HL-60/S4 treated with phorbol 12-myristate 13-acetate at 8.2 ng/mL for 4 days and 3 days (cell line): ENCODE measurements around the gene AR.
"Not testable (repeated sequence)": the region's sequence is repeated elsewhere in the genome, so short reads cannot be mapped to it uniquely, and the experiment has no call there.

Experiments
- in situ Hi-C: fragments of 300-500 bp; cut with MboI; formaldehyde crosslinking; loops from 2 replicates; pipeline ENCODE4 v1.15.0; 2022; ENCODE audit warnings: low sequenced_read_pairs

The AR gene

DNA sequence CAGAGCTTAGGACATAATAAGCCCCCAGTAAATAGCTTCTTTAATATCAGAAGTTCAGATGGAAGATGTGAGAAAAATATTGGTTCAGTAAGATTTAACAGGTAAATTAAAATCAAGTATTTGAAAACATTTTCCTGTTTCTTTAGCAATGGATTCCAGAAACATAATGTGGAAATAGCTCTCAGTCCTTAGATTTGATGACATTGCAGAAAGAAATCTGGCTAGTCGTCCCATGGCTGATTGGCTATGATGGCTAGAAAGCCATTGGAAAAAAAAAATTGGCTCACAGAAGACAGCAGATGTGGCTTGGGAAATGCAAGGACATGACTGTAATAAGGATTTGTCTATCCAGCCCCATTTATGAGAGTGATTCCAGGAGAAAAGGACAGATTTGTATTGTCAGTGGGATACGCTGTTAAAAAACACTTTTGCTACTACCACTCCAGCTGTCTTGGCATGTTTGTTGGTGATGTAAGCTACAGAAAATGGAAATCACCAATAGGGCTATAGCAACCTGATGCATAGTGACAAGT, 78.3 kb downstream of the AR start:
- in situ Hi-C loops = no loop called here

DNA sequence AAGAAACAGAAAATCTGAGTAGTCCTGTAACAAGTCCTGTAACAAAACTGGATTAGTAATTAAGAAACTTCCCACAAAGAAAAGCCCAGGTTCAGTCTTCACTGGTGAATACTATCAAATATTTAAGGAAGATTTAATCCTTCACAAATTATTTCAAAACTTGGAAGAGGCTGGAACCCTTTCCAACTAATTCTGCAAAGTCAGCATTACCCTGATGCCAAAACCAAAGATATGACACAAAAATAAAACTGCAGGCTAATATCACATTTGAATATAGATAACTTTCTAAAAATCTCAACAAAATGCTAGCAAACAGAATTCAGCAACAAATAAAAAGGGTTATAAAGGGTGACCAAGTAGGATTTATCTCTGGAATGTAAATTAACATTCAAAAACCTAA, 80.5 kb downstream of the AR start:
- in situ Hi-C loops = no loop called here

DNA sequence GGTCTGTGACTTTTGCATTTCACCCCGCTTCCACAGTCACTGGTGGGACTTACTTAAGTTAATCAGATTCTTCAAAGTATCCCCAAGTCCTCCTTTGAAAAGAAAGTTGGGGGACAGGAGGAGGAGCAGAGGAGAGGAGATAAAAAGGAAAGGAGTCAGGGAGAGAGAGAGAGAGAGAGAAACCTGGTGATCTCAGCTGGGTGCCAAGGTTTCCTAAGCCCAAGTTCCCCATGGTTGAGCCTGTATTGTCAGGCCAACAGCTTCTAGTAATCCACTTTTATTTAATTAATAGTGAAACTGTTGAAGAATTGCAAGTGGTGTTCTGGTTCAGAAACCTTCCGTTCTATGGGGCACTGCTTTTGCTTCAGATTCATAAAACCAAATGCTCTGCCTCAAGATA, 91.6 kb downstream of the AR start:
- in situ Hi-C loops = no loop called here

DNA sequence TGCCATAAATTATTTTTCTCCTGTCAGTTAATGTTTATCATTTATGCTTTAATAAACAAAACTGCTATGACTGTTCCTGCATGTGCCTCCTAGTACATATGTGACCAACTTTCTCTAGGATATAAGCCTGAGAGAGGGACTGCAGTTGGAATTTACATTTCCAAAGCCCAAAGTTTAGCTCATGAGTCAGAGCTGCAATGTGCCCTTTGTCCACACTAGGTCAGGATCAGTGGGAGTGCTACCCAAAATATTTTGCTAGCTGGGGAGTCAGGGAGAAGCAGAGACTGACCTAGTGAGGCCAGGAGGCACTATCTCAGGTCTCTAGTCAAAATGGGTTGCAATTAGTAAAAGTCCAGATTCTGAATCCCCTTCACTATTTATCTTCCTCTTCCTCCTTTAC, 92.7 kb downstream of the AR start:
- in situ Hi-C loops = no loop called here

DNA sequence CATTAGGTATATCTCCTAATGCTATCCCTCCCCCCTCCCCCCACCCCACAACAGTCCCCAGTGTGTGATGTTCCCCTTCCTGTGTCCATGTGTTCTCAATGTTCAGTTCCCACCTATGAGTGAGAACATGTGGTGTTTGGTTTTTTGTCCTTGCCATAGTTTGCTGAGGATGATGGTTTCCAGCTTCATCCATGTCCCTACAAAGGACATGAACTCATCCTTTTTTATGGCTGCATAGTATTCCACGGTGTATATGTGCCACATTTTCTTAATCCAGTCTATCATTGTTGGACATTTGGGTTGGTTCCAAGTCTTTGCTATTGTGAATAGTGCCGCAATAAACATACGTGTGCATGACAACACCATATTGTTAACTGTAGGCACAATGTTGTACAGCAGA, 93.5 kb downstream of the AR start:
- in situ Hi-C loops = not testable (repeated sequence)

DNA sequence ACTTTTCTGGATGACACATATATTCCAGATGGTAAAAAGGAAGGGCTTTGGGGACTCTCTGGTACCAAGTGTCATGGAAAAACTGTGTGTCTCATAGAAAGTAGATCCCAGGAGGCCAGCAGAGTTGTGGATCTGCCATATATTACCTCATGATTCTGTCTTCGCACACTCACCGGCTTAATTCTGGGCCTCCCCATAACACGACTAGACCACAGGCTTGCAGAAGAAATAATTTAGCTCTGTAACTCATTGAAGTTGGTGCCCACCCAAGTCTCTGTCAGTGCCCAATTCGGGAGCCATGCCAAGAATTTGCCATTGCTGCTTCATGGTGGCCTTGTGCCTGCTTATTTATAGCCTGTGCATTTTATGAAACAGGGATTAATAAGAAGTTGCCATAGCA, 104.5 kb downstream of the AR start:
- in situ Hi-C loops = no loop called here

DNA sequence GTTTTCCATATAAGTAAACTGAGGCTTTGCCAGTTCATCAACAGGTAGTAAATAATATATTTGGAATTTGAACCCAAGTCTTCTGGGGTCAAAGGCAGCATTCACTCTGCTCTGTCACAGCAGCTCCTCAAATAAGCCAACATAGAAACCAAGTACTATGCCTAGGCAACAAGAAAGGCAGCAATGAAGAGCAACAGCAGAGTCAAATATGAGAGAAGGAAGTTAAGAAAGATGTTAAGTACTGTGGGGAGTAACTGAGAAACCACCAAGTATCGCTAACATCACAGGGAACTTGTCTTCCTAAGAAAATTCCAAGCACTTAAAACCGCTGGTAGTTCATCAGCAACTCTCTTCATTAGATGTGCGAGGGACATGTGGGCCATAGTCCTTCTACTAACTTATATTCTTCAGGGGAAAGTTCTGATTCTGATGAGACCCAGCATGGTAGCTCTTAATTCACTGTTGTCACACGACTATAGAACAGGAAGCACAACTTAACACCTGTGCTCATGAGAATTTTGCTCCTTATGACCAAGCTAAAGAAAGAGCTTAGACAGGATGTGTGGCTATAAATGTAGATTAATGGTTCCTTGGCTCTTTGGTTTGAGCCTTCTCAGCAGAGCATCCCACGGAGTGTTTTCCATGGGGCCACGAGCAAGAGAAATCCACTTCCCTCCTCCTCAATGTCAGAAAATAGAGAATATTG, 107.8 kb downstream of the AR start:
- in situ Hi-C loops = no loop called here

DNA sequence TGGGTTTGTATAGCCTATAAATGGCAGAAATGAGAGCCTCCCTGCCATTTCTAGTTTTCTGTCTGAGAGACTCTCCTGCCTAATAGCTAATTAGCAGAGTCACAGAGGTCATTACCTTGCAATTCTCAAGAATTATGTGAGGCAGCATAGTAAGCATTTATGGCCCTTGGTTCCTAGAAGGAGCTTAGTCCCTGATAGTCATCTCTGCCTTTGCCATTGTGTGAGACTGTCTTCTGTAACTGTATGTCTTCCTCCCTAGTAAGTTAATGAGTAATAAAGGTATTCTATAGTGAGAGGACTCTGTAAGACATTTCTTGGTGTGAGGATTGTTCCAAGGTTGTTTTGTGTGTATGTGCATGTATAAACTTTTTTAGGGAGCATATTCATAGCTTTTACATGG, 108.7 kb downstream of the AR start:
- in situ Hi-C loops = no loop called here

DNA sequence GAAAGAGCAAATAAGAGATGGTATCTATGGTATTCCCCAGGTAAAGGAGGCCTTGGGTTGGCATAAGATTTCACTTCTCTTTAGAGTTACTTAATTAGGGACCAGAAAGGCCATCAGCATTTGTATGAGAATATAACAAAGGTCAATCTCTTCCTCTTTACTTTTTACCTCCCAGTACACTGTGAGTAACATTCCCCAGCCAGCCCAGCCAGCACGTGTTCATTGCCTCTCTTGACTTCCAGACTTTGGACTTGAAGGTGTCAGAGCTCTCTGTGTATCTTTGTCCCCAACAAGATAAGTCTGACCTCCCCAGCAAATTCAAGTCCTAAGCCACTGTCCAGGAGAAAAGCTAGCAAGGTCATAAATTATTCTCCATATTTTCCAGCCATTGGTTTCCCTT, 110.5 kb downstream of the AR start:
- in situ Hi-C loops = no loop called here

DNA sequence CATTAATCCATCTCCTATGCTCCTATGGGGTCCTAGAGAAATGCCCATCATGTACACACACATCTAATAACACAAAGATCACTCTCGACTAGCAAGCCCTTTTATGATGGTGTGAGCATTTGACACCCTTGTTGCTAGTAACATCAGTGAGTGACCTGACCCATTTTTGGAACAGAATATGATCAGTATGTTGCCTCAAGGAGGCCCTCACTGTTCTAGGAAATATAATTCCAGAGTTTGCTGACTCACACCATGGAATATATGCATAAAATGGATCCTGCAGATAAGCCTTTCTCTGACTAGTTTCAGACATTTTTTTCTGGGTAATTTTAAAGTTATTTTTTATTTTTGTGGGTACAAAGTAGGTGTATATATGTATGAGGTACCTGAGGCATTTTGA, 121.8 kb downstream of the AR start:
- in situ Hi-C loops = no loop called here

DNA sequence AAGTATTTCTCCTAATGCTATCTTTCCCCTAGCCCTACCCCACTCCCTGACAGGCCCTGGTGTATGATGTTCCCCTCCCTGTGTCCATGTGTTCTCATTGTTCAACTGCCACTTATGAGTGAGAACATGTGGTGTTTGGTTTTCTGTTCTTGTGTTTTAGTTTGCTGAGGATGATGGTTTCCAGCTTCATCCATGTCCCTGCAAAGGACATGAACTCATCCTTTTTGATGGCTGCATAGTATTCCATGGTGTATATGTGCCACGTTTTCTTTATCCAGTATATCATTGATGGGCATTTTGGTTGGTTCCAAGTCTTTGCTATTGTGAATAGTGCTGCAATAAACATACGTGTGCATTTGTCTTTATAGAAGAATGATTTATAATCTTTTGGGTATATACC, 126.9 kb downstream of the AR start:
- in situ Hi-C loops = not testable (repeated sequence)

DNA sequence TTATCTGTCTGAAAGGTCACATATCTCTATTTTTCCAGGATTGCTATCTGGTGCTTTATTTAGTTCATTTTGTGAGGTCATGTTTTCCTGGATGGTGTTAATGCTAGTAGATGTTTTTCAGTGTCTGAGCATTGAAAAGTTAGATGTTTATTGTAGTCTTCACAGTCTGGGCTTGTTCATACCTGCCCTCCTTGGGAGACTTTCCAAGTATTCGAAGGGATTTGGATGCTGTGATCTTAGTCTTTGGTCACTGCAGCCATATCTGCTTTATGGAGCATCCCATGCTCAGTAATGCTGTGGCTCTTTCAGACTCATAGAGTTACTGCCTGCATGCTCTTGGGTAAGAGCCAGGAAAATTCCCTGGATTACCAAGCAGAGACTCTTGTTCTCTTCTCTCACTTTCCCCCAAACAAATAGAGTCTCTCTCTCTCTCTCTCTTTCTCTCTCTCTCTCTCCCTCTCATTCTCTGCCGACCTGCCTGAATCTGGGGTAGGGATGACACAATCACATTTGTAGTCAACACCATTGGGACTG, 130.0 kb downstream of the AR start:
- in situ Hi-C loops = no loop called here

DNA sequence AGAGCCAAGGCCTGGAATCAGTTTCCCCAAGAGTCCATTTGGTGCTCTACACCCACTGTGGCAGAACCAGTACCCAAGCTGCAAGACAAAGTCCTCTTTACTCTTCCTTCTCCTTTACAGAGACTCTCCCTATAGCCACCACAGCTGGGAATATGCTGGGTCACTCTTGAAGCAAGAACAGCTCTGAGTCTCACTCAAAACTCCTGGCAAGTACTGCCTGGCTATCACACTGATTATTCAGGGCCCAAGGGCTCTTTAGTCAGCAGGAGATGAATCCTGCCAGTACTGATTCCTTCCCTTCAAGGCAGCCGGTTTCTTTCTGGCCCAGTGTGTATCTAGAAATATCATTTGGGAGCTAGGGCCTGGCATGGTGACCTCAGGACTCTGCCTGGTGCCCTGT, 130.9 kb downstream of the AR start:
- in situ Hi-C loops = no loop called here

DNA sequence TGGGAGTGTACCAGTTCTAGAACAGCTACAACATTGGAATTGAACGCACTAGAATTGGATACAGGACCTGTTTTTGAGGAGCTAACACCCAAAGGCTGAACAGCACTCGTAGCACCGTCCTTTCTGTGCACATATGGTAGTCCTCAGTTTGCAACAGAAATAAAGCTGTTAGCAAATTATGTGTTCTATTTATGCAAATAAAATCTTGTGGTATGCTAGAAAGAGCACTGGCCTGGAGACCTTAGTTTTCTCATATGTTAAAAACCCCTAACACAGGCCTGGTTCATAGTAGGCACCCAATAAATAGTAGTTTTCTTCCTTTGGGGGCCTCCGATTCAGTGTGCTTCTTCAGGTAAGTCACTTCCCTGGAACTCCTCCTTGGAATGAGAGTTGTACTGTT, 140.3 kb downstream of the AR start:
- in situ Hi-C loops = no loop called here

DNA sequence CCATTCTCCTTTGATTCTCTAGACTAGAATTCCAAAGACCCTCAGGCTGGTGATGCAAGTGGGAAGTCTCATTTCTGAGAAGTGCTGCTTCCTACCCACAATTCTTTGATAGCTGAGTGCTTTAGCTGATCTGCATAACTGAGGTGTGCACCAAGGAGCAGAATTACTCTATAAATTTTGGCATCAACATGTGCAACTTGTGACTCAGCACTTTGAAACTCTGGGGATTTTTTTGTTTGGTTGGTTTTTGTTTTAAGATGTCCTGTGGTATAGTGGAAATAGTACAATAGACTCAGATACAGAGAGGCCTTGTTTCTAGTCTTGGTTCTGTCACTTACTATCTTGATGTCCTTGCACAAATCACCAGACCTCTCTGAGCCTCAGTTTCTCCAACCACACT, 148.4 kb downstream of the AR start:
- in situ Hi-C loops = no loop called here

DNA sequence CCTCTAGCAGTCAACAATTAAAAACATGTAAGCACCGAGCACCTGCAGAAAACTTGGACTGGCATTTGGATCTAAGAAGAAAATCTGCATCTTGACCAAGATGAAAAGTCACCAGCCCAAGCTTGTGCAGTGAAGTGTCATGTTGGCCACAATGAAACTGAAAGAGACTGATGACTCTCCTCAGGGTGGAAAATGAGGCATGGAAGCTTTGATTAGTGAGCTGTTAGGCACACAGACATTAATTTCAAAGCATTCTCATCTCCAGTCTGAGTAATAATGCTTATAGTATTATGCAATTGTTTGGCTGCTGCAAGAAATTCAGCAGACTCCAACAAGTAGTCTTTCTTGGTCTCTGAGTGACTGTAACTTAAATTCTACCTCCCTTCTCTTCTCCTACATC, 150.1 kb downstream of the AR start:
- in situ Hi-C loops = no loop called here

DNA sequence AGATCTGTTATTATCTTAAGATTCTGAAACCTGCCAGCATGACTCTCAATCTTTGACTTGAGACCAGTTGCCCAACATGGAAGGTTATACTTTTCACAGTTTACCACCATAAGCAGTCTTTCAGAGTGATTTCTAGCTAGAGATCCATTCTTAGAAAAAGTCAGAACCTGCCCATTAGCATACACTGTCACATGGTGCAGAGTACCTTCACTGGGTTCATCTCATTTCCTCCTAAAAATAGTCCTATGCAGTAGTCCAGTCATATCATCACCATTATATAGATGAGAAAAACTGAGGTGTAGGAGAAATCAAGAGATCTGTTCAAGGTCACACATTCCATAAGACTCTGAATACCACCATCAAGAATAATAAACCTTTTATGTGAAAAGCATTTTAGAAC, 153.6 kb downstream of the AR start:
- in situ Hi-C loops = no loop called here

DNA sequence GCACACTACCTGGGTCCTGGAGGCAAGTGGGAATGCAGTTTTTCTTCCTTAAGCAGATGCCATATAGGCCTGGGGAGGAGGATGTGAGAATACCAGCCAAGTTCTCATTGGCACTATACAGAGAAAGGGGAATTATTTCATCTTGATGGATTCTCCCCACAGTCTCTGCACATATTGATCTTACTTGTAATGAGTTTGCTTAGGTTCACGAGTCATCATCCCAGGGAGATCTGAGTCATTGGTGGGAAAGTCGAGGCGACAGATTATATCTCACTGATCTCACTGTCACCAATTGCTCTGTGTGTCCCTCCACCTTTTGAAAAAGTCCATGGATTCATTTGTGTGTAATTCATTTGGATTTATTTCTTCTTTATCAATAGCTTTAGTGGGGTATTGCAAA, 156.8 kb downstream of the AR start:
- in situ Hi-C loops = no loop called here

DNA sequence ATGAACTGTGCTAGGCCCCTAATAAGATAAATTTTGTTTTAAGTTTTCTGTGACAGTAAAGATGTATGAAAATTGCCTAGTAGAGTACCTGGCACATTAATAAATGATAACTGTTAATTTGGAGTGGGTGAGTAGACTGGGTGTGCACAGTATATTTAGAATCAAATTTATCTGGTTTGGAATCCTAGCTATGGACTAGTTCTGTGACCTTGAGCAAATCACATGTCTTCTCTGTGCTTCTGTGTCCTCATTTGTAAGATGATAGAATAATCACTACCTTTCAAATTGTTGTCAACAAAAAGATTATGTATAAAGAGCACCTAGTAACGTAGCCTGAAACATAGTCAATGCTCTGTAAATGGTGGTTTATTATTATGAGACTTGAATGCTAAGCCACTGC, 170.2 kb downstream of the AR start:
- in situ Hi-C loops = no loop called here

DNA sequence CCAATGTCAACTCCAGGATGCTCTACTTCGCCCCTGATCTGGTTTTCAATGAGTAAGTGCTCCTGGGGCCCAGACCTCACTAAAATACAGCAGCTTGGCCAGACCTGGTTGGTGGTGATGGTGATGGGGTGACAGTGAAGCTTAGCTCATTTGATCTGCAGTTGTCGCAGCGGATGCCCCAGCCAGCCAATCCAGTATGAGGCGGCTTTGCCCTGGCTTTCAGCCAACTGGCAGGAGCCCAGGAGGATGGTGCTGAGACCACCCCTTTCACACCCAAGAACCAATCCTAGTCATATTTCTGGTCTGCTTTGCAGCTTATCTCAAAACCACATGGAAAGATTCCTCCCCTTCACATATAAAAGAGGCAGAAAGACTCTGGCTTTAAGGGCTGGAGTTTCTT, 173.8 kb downstream of the AR start:
- in situ Hi-C loops = no loop called here

DNA sequence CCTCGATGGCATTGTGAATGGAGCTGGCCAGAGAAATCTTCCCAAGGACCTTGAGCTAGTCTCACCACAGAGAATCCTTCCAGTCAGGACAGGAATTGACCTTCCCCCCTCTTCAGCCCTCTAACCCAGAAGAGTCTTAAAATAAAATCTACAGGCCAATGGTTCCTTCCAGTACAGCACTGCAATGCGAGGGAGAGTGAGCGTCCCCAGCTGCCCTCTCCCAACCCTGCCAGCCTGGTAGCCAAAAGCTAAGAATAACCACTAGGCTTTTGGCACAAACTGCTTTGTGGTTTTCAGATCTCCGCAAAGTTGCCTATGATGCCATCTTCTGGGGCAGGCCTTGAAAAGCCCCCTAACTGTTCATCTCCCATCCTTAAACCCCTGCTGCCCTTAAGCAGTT, 175.1 kb downstream of the AR start:
- in situ Hi-C loops = no loop called here

DNA sequence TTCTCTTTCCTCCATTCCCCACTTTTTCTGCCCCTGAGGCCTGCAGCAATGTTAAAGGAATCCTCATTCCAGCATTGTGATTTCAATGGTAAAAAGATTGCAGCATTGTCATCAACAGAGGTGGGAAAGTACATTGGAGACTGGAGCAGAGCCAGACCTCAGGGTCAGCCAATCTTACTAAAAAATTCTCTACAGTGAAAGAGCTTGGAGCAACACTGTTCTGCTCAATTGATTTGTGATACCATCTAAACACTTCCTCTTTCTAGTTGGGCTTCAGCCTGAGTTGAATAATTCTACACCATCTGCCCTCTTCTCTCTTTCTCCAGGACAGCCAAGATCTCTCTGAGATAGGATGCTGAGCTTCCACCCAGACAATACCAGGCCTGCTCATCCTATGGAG, 176.5 kb downstream of the AR start:
- in situ Hi-C loops = no loop called here

DNA sequence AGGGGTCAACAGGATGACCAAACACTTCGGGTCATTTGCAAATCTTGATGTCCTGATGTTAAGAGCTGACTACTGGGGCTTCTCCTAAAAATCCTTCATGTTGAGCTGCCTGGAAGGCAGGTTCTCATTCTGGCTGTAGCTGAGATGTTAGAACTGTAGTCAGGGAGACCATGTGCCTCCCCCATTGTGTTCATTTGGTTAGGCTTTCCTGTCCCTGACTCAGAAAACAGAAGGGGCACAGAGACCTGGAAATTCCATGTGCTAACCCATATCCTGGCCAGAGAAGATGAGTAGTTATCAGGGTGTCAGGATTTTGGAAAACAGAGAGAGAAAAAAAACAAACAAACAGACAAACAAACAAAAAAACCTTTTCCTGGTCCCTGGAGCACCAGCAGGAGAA, 177.5 kb downstream of the AR start:
- in situ Hi-C loops = no loop called here
